Inflammatory macrophage (primary cell): ENCODE data around the gene SLC38A3.
A peak's percentile ranks its signal among the peaks of the same experiment; 100 is the strongest.
"Not testable (repeated sequence)": the region's sequence is repeated elsewhere in the genome, so short reads cannot be mapped to it uniquely, and the experiment has no call there.

ENCODE experiments used
- DNase-seq, 2 donors: peaks; one replicate each; pipeline ENCODE4 v3.0.0-alpha.2; 2020 to 2022

The SLC38A3 gene

GRCh38 chr3:50211930-50212329 is 6.9 kb downstream of the SLC38A3 start:
- DNase-seq, result no peak

GRCh38 chr3:50212502-50212901 is 7.4 kb downstream of the SLC38A3 start:
- no peak for DNase-seq

- DNase-seq, result no peak
Observed at GRCh38 chr3:50212971-50213370, 7.9 kb downstream of the SLC38A3 start.

- DNase-seq, result no peak
Observed at GRCh38 chr3:50213373-50213772, 8.3 kb downstream of the SLC38A3 start.

GRCh38 chr3:50214824-50215223 is 9.8 kb downstream of the SLC38A3 start:
- DNase-seq, result no peak

GRCh38 chr3:50215529-50215928 is 10.5 kb downstream of the SLC38A3 start:
- no peak for DNase-seq

GRCh38 chr3:50217681-50218080 is 12.6 kb downstream of the SLC38A3 start:
- no peak for DNase-seq

- no peak for DNase-seq
Observed at GRCh38 chr3:50218448-50218847, 13.4 kb downstream of the SLC38A3 start.

- DNase-seq, result no peak
Observed at GRCh38 chr3:50219285-50219684, 14.2 kb downstream of the SLC38A3 start.

- DNase-seq, result no peak
Observed at GRCh38 chr3:50220109-50220508, 15.0 kb downstream of the SLC38A3 start.

- DNase-seq, result no peak
Observed at GRCh38 chr3:50221051-50221410, 16.0 kb downstream of the SLC38A3 start.

- peak in 1 of 2 donors; percentile 24 for DNase-seq
Observed at GRCh38 chr3:50221411-50222168, 16.5 kb downstream of the SLC38A3 start.

- no peak for DNase-seq
Observed at GRCh38 chr3:50222169-50222528, 17.1 kb downstream of the SLC38A3 start.

GRCh38 chr3:50224639-50225038 is 19.6 kb downstream of the SLC38A3 start:
- DNase-seq, result no peak

- peak in 1 of 2 donors; percentile 24 for DNase-seq
Observed at GRCh38 chr3:50226888-50227389, 21.9 kb downstream of the SLC38A3 start.

- DNase-seq, result peak; percentile 87 to 90
Observed at GRCh38 chr3:50227390-50228183, 22.5 kb downstream of the SLC38A3 start.

- DNase-seq, result not testable (repeated sequence)
Observed at GRCh38 chr3:50228184-50228763, 23.2 kb downstream of the SLC38A3 start.

GRCh38 chr3:50229490-50229889 is 24.4 kb downstream of the SLC38A3 start:
- no peak for DNase-seq

GRCh38 chr3:50230104-50230793 is 25.2 kb downstream of the SLC38A3 start:
- peak; percentile 63 to 78 for DNase-seq

GRCh38 chr3:50230794-50231125 is 25.7 kb downstream of the SLC38A3 start:
- DNase-seq, result no peak

GRCh38 chr3:50231581-50231980 is 26.5 kb downstream of the SLC38A3 start:
- DNase-seq, result no peak

- no peak for DNase-seq
Observed at GRCh38 chr3:50232303-50232702, 27.2 kb downstream of the SLC38A3 start.

- no peak for DNase-seq
Observed at GRCh38 chr3:50233176-50233575, 28.1 kb downstream of the SLC38A3 start.
